ENCODE measurements around the gene SUN5.

DNA sequence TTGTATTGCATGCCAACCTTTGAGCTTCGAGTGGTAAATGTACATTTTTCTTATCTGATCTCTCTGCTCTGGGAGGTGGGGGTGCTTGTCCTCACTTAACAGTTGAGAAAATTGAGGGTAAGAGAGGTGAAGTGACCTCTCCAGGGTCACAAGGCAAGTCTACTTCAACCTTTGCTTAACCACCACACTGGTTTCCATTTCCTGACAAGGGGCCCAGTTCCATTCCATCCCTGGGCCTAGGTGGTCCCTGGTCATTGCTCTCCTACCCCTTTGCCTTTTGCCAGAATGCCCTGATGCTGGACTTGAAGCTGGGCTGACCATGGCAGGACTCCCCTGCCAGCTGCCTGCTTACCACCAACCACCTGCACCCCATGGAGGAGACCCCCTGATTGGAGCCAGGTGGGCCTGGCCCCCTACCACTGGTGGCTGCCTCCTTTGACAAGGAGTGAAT is 39.5 kb upstream of the SUN5 start:
- TF ChIP-seq POLR2A (IDR thresholded peaks at IDR 0.05; ENCODE audit: low read length) (no peak), RFX5 (IDR thresholded peaks at IDR 0.05) (no peak), GATA3 (IDR thresholded peaks at IDR 0.05; ENCODE audit: borderline replicate concordance) (no peak), RAD21 (conservative IDR thresholded peaks at IDR 0.05 in 1 of 2, IDR thresholded peaks at IDR 0.05 in 1 of 2) (no peak), EP300 (IDR thresholded peaks at IDR 0.05) (no peak), SREBF2 (IDR thresholded peaks at IDR 0.05) (no peak), PHF8 (IDR thresholded peaks at IDR 0.05; ENCODE audit: borderline replicate concordance, low read depth) (no peak), ZFP36 (IDR thresholded peaks at IDR 0.05; ENCODE audit: borderline replicate concordance, partially characterized antibody) (no peak)
- TF ChIP-seq, protein P1, sequence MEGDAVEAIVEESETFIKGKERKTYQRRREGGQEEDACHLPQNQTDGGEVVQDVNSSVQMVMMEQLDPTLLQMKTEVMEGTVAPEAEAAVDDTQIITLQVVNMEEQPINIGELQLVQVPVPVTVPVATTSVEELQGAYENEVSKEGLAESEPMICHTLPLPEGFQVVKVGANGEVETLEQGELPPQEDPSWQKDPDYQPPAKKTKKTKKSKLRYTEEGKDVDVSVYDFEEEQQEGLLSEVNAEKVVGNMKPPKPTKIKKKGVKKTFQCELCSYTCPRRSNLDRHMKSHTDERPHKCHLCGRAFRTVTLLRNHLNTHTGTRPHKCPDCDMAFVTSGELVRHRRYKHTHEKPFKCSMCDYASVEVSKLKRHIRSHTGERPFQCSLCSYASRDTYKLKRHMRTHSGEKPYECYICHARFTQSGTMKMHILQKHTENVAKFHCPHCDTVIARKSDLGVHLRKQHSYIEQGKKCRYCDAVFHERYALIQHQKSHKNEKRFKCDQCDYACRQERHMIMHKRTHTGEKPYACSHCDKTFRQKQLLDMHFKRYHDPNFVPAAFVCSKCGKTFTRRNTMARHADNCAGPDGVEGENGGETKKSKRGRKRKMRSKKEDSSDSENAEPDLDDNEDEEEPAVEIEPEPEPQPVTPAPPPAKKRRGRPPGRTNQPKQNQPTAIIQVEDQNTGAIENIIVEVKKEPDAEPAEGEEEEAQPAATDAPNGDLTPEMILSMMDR (IDR thresholded peaks at IDR 0.05): no peak
- TF ChIP-seq, protein P2, sequence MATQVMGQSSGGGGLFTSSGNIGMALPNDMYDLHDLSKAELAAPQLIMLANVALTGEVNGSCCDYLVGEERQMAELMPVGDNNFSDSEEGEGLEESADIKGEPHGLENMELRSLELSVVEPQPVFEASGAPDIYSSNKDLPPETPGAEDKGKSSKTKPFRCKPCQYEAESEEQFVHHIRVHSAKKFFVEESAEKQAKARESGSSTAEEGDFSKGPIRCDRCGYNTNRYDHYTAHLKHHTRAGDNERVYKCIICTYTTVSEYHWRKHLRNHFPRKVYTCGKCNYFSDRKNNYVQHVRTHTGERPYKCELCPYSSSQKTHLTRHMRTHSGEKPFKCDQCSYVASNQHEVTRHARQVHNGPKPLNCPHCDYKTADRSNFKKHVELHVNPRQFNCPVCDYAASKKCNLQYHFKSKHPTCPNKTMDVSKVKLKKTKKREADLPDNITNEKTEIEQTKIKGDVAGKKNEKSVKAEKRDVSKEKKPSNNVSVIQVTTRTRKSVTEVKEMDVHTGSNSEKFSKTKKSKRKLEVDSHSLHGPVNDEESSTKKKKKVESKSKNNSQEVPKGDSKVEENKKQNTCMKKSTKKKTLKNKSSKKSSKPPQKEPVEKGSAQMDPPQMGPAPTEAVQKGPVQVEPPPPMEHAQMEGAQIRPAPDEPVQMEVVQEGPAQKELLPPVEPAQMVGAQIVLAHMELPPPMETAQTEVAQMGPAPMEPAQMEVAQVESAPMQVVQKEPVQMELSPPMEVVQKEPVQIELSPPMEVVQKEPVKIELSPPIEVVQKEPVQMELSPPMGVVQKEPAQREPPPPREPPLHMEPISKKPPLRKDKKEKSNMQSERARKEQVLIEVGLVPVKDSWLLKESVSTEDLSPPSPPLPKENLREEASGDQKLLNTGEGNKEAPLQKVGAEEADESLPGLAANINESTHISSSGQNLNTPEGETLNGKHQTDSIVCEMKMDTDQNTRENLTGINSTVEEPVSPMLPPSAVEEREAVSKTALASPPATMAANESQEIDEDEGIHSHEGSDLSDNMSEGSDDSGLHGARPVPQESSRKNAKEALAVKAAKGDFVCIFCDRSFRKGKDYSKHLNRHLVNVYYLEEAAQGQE (IDR thresholded peaks at IDR 0.05): no peak

All from A549 (cell line).